Astrocyte (in vitro differentiated cells and primary cell): Measurements from ENCODE around the gene ZNF549.

Experiments
- EZH2 ChIP-seq: IDR thresholded peaks from 2 replicates; pipeline ENCODE4 v1.6.1; 2012; ENCODE audit warnings: mild to moderate bottlenecking, low read length, inconsistent platforms; ENCODE audit not compliant: insufficient read depth
- TF ChIP-seq, protein P1 (sequence below): IDR thresholded peaks from 2 replicates; pipeline ENCODE4 v1.5.1; 2011; ENCODE audit warnings: low read depth, mild to moderate bottlenecking, inconsistent platforms, low read length, moderate library complexity; ENCODE audit not compliant: insufficient read depth

- TF ChIP-seq EZH2, result no peak
- TF ChIP-seq, protein P1, sequence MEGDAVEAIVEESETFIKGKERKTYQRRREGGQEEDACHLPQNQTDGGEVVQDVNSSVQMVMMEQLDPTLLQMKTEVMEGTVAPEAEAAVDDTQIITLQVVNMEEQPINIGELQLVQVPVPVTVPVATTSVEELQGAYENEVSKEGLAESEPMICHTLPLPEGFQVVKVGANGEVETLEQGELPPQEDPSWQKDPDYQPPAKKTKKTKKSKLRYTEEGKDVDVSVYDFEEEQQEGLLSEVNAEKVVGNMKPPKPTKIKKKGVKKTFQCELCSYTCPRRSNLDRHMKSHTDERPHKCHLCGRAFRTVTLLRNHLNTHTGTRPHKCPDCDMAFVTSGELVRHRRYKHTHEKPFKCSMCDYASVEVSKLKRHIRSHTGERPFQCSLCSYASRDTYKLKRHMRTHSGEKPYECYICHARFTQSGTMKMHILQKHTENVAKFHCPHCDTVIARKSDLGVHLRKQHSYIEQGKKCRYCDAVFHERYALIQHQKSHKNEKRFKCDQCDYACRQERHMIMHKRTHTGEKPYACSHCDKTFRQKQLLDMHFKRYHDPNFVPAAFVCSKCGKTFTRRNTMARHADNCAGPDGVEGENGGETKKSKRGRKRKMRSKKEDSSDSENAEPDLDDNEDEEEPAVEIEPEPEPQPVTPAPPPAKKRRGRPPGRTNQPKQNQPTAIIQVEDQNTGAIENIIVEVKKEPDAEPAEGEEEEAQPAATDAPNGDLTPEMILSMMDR, result no peak
These were observed 43.6 kb downstream of the ZNF549 start for GRCh38 chr19:57570707-57571106.
